Stimulated activated CD4-positive, alpha-beta T cell treated with anti-CD3 and anti-CD28 coated beads, Interleukin-15, amount 100 ng/mL, for 1 hour (primary cell): ENCODE results near the gene CHIA.
"Not testable (repeated sequence)": the region's sequence is repeated elsewhere in the genome, so short reads cannot be mapped to it uniquely, and the experiment has no call there.

Source experiments
- DNase-seq, 2 donors: peaks; one replicate each; pipeline ENCODE4 v3.0.0-alpha.2; 2020; ENCODE audit warnings: low read depth in 1 of 2, low spot score in 1 of 2

CHIA gene

GRCh38 chr1:111283838-111284237 is 6.8 kb upstream of the CHIA start:
- no peak for DNase-seq

GRCh38 chr1:111285879-111286278 is 4.8 kb upstream of the CHIA start:
- DNase-seq = no peak

GRCh38 chr1:111286912-111287311 is 3.7 kb upstream of the CHIA start:
- DNase-seq = no peak

GRCh38 chr1:111289371-111289770 is 1.3 kb upstream of the CHIA start:
- no peak for DNase-seq

GRCh38 chr1:111290104-111290503 is 547 bp upstream of the CHIA start:
- DNase-seq = no peak

GRCh38 chr1:111294390-111294789 is 3.7 kb downstream of the CHIA start:
- no peak for DNase-seq

- DNase-seq = no peak
Measured at GRCh38 chr1:111302374-111302773, 11.7 kb downstream of the CHIA start.

GRCh38 chr1:111309690-111310089 is 19.0 kb downstream of the CHIA start:
- no peak for DNase-seq

- no peak for DNase-seq
Measured at GRCh38 chr1:111318523-111318922, 27.9 kb downstream of the CHIA start.

GRCh38 chr1:111320066-111320879 is 29.6 kb downstream of the CHIA start:
- no peak for DNase-seq

- DNase-seq = no peak
Measured at GRCh38 chr1:111323231-111323630, 32.6 kb downstream of the CHIA start.

GRCh38 chr1:111332190-111332589 is 41.5 kb downstream of the CHIA start:
- no peak for DNase-seq

GRCh38 chr1:111334169-111334568 is 43.5 kb downstream of the CHIA start:
- peak in 1 of 2 donors; percentile 20 for DNase-seq

GRCh38 chr1:111335214-111335877 is 44.7 kb downstream of the CHIA start:
- not testable (repeated sequence) for DNase-seq

- not testable (repeated sequence) for DNase-seq
Measured at GRCh38 chr1:111338849-111339248, 48.2 kb downstream of the CHIA start.

- DNase-seq = peak; percentile 64 to 76
Measured at GRCh38 chr1:111346089-111346885, 55.6 kb downstream of the CHIA start.

- no peak for DNase-seq
Measured at GRCh38 chr1:111347026-111347425, 56.4 kb downstream of the CHIA start.

GRCh38 chr1:111351700-111352099 is 61.0 kb downstream of the CHIA start:
- no peak for DNase-seq

GRCh38 chr1:111354584-111354983 is 63.9 kb downstream of the CHIA start:
- no peak for DNase-seq

GRCh38 chr1:111358964-111359363 is 68.3 kb downstream of the CHIA start:
- DNase-seq = no peak

GRCh38 chr1:111359376-111359775 is 68.7 kb downstream of the CHIA start:
- no peak for DNase-seq

GRCh38 chr1:111360257-111360656 is 69.6 kb downstream of the CHIA start:
- not testable (repeated sequence) for DNase-seq
